ENCODE data around the gene CNOT4.

CNOT4 gene

DNA sequence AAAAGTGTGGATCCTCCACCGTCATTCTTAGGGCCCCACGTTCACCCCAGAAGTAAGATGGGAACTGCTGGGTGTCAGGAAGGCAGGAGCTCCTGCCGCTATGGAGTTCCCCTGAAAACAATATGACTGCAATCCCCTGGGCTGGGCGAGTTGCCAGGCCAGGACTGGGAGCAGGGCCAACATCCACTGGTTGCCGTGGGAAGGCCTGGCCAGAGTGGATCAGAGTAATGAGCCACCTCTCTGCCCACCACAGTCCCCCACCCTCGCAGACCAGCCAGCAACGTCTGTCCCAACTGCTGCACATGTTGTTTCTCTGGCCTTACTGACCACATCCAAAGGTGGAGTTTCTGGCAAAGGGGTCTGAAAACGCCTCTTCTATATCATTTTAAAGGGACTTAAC is 189.6 kb downstream of the CNOT4 start:
- DNase-seq = no peak

DNA sequence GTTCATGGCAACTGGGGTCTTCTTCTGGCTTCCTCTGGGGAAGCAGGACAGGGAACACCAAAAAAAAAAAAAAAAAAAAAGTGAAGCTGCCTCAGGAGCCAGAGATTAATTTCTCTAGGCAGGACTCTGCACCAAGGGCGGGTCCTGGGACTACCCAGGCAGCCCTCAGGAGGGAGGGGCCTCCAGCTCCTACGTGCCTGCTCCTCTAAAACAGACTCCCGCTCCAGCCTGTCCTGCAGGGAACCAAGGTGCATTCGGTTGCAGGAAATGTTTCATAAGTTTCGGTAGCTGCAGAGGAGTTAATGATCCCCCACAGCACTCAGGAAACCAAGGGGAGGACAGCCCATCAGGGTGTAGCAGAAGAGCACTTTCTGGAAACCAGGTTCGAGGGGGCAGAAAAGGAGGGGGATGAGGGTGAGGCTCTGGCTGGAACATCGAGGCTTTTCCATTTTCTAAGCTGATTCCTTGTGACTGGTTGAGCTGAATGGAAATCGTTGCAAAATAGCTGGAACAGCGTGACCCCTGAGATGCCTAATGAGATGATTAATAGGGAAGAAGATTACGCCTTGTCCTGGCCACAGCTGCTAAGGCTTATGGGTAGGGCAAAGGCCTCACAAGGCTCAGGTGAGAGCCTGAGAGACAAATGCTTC is 192.1 kb downstream of the CNOT4 start:
- DNase-seq = no peak

DNA sequence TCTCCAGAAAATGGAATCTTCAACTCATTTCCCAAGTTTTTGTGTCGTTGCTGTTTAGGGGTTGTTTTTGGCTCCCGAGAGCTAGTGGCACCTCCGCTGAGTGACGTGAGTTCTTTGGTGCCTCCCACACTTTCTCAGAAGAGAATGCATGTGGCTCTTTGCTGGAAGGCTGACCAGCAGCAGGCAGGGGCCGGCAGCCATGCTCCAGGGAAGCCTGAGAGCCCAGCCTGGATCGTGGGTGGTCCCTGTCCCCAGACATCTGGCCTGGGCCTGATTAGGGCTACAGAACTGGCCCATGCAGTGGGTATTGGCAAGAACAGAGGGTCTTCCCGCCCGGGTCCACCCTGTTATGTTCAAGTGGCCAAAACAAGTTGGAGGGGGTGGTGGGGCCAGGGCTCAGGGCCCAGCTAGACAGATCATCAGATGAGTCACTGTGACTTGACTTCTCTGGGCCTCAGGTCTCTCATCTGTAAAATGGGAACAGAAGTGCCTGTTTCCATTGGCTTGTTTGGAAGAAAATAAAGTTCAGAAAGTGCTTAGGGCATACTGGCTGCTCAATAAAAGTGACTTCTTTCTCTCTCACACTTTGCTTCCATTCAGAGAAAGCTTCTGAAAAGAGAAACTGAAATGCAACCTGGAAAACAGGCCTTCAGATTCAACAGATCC is 193.1 kb downstream of the CNOT4 start:
- DNase-seq = no peak

DNA sequence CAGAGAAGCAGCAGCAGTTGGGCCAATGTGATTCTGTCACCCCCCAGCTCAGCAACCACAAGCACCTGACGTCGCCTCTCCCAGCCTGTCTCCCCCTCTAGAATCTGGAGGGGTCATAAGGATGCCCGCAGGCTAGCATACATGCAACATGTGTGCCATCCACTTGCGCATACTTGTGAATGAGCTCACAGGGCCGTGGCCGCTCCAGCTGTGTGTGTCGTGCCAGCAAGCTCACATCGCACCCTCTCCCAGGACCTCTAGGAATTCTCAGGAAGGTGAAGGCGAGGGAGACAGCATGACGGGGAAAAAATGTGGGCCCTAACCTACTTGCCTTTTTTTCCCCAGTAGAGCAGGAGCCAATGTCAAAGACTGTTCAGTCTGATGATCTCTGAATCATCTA is 195.9 kb downstream of the CNOT4 start:
- no peak for DNase-seq
